GM18502 (cell line): Measurements from ENCODE around the gene SLC34A3.
"Not testable (repeated sequence)": the region's sequence is repeated elsewhere in the genome, so short reads cannot be mapped to it uniquely, and the experiment has no call there.

Experiments
- ATAC-seq: cut with Tn5 transposase; IDR thresholded peaks from one replicate; pipeline ENCODE4 v1.9.1; 2021; ENCODE audit warnings: mild to moderate bottlenecking; ENCODE audit not compliant: unreplicated experiment, poor library complexity

Gene SLC34A3

GRCh38 chr9:137253717-137254623 lies 23.3 kb downstream of the SLC34A3 start:
- ATAC-seq = no peak

DNA sequence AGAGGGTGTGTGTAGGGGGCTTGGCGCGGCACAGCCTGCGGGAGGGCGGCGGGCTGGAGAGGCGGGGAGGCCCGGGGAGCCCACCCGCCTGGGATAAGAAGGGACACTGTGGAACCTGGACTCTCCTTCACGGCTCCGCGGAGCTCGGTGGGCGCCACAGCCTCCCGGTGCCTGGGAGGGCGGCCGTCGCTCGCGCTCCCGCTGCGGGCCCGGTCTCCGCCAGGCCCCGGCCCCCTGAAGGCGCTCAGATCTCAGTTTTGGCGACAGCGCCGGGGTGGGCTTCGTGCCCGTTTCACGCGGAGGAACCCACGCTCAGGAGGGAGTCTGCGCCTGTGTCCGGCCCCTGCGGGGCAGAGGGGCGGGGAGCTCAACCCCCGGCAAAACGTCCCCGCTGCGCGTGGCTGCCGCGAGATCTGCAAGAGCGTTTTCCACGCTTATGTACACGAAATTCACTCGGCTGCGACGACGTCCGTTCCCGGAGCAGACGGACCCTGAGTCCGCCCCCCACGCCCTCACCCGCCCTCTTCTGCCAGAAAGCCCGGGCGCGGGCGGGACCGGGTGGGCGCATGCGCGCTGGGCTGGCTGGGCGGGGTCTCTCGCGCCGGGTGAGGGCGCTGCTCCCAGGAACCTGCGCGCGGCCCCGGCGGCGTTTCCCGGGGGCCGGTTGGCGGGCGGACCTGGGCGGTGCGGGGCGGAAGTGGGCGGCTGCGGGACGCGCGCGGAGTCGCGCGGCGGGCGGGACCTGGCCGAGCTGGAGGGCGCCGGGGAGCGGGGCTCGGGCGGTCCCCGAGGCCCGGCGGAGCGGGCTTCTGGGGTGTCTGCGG lies 24.1 kb downstream of the SLC34A3 start, which contains the start of gene NELFB:
Gene NELFB, plus strand, starts transcription at position 704 of the 824 bp plus-strand sequence.
- ATAC-seq = peak; percentile 80

DNA sequence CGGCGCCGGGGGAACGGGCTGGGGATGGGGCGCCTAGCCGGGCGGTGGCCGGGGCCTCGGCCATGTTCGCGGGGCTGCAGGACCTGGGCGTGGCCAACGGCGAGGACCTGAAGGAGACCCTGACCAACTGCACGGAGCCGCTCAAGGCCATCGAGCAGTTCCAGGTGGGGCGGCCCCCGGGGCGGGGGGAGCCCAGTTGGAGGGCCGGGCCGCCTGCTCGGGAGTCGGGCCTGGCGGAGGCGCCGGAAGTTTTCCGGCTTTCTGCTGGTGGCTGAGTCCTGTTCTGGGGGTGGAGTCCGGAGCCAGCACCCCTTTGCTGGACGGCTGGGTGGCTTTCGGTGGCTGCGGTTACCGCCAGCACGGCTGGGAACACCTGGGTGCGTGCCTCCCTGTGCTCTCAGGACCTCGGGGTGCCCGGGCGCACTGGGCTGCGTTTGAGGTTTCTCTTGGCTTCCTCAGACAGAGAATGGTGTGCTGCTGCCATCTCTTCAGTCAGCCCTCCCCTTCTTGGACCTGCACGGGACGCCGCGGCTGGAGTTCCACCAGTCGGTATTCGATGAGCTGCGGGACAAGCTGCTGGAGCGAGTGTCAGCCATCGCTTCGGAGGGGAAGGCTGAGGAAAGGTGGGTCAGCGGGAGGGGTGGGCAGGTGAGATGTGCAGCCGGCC lies 24.9 kb downstream of the SLC34A3 start:
- ATAC-seq = peak; percentile 26

DNA sequence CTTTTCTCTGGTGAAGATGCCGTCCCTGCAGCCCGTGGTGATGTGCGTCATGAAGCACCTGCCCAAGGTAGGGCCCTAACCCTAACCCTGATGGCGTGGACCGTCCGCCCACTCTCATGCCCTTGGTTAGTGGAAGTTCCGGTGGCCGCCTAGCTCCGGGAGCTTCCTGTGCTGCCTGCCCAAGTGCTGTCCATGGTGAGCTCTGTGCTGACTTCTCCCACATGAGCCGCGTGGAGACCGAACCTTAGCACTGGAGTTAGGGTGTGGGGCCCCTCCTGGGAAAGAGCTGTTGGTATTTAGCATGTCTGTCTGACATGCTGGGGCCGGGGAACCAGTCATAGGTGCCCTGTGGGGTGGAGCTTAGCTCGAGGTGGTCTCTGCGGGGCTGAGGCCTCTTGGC lies 25.7 kb downstream of the SLC34A3 start:
- no peak for ATAC-seq

DNA sequence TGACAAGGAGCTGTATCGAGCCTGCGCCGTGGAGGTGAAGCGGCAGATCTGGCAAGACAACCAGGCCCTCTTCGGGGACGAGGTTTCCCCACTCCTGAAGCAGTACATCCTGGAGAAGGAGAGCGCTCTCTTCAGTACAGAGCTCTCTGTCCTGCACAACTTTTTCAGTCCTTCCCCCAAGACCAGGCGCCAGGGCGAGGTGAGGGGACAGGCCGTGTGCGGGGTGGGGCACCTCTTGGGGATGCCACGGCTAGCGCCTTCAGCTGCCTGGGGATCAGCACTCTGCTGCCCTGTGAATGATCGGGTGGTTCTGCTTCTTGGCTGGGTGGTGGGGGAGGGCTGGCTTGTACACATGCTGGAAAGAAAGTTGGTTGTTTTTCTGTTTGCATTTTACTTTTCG lies 26.2 kb downstream of the SLC34A3 start:
- ATAC-seq = no peak

GRCh38 chr9:137262173-137262908 lies 31.6 kb downstream of the SLC34A3 start:
- not testable (repeated sequence) for ATAC-seq

GRCh38 chr9:137262909-137263285 lies 32.2 kb downstream of the SLC34A3 start:
- ATAC-seq = no peak

DNA sequence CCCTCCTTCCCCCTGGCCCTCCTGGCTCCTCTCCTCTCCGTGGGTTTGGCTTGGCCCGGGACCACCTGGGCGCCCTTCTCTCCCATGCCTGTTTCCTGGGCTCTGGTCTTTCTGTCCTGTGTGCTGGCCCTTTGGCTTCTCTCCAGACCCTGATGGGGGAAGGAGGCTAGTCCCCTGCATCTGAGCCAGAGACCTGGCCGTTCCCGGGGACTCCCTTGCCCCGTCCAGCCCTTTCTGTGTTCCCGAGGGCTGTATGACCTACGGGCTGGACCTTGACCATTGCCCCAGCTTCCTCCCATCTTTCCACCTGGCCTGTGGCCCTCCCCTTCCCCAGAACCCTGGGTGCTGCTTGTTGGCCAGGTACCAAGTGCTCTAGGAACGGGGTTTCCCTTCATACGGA lies 32.8 kb downstream of the SLC34A3 start:
- ATAC-seq = no peak

DNA sequence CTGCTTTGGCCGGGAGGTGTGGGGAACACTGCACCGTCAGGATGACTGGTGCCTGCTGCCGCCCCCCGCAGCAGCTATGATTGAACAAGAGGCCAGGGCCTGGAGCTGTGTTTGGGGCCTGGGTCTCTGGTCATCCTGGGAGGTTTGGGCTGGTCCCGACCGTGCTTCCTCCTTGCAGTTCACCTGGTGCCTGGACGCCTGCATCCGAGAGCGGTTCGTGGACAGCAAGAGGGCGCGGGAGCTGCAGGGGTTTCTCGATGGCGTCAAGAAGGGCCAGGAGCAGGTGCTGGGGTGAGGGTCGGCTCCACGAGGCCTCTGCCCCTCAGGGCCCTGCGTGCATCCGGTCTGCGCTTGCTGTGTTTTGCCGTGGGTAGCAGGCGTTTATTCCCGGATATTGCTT lies 33.4 kb downstream of the SLC34A3 start:
- ATAC-seq = no peak

- no peak for ATAC-seq
Observed at GRCh38 chr9:137265496-137266161, 34.9 kb downstream of the SLC34A3 start.

- ATAC-seq = no peak
Observed at GRCh38 chr9:137266162-137266527, 35.4 kb downstream of the SLC34A3 start.

DNA sequence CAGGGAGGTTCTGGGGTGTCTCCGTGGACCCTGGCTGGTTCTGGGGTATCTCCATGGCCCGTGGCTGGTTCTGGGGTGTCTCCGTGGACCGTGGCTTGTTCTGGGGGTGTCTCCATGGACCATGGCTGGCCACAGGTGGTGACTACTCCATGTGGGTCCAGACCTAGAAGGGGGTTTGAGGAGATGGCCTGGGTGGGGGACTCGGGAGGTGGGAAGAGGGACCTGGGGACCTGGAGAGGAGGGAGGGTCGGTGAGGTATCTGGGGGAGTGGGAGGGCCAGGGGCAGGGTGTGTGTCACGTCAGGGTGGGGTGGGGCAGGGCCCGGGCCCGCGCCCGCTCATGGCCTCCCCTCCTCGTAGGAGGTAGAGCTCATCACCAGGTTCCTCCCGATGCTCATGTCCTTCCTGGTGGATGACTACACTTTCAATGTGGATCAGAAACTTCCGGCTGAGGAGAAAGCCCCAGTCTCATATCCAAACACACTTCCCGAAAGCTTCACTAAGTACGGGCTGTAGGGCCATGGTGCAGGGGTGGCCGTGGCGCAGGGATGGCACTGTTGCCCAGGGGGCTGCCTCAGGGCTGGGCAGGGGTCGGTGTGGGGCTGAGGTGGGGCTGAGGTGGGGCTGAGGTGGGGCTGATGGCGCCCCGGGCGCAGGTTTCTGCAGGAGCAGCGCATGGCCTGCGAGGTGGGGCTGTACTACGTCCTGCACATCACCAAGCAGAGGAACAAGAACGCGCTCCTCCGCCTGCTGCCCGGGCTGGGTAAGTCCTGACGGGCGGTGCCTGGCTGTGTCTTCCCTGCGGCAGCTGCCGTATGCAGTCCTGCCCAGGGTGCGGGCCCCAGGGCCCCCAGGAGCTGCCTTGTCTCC lies 36.1 kb downstream of the SLC34A3 start:
- no peak for ATAC-seq

- ATAC-seq = no peak
Observed at GRCh38 chr9:137267933-137268355, 37.2 kb downstream of the SLC34A3 start.

DNA sequence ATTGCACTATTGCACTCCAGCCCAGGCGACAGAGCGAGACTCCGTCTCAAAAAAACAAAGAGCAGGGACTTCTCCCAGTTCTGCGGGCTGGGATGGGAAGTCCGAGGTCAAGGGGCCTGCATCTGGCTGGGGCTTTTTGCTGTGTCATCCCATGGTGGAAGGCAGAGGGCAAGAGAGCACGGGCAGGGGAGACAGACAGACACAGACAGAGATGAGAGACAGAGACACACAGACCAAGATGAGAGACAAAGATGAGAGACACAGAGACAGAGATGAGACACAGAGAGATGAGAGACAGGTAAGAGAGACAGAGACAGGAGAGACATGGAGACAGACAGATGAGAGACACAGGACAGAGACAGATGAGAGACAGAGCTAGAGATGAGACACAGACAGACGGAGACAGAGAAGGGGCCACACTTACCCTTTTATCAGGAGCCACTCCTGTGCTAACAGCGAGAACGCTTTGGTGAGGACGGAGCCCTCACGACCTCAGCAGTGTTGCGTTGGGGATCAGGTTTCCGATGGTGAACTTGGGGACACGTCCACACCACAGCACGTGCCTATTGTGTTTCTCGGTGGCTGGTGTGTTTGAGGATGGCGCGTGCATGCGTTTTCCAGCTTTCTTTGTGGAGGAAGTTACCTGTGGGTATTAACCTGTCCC lies 38.0 kb downstream of the SLC34A3 start:
- no peak for ATAC-seq

DNA sequence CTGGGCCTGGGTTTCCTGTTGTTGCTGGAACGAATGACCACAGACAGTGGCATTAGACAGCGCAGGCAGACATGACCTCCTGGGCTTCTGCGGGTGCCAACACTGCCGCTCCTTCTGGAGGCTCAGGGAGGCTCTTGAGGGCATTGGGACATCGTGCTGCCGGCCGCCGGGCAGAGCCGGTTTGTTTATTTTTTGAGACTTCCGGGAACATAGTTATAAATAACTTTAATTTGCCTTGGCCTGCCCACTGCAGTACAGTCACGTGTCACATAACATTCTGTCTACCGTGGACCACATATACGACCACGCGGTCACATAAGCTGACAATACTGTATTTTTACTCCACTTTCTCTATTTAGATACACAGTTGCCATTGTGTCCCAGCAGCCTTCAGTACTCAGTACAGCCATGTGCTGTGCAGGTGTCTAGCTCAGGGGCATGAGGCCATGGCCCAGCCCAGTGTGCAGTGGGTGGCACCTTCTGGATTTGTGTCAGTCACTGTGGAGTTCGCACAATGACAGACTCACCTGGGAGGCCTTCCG lies 38.6 kb downstream of the SLC34A3 start:
- ATAC-seq = no peak

DNA sequence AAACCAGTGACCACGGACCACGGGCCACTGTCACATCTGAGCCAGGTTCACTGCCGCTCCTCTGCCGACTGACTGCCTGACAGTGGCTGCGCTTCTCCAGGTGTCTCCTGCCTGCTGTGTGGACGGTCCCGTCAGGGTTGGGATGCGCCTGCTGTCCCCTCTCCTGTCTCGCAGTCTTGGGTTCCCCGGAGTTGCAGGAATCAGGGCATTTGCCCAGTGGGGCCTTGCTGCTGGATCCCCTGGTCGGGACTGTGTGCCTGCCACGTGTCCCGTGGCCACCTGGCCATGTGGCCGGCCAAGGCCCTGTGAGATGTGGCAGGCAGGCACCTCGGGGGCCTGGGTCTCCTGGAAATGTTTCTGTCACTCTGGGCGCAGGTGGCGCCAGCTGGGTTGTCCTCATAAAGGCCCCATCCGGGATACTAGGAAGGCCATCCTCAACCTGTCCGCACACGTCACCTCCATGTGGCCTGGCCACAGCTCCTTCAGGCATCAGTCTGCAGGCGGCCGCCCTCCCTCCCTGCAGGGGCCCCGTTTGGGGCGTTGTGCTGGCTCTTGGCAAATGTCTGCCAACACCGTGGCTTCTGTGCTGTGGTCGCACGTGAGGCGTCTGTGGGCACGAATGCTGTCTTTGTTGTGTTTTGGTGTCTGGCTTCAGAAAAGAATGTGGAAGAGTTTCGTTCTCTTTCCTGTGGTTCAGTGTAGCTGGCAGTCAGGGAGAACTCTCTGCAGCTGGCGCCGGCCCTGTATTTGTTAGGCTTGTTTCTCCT lies 40.4 kb downstream of the SLC34A3 start:
- ATAC-seq = no peak

- ATAC-seq = no peak
Observed at GRCh38 chr9:137271696-137272076, 41.0 kb downstream of the SLC34A3 start.
